HEK293 (cell line): ENCODE data around the gene ROR2.
"Not testable (repeated sequence)": the region's sequence is repeated elsewhere in the genome, so short reads cannot be mapped to it uniquely, and the experiment has no call there.

Experiments used
- CTCF ChIA-PET: fragments of 350-600 bp; formaldehyde crosslinking; extraction: SDS; loops from one replicate; lab custom pipeline; 2021; ENCODE audit warnings: antibody characterized with exemption; lab: Yijun Ruan, JAX
- POLR2A ChIA-PET: fragments of 300-600 bp; formaldehyde crosslinking; extraction: SDS; loops from one replicate; lab custom pipeline; 2020; ENCODE audit warnings: antibody characterized with exemption, inconsistent platforms; lab: Yijun Ruan, JAX
- H3K27ac ChIP-seq: fragments of 200-500 bp; sonication (Bioruptor generic); 2 replicates; pipeline ENCODE4 v1.5.1; 2014; ENCODE audit warnings: low read depth, low read length, control low read depth, inconsistent platforms; ENCODE audit errors: extremely low read depth
- H3K36me3 ChIP-seq, 2 experiments: fragments of 200-500 bp in 1 of 2; sonication (Bioruptor generic) in 1 of 2; 1 replicate in 1 of 2; 2 replicates in 1 of 2; pipeline ENCODE4 v1.5.1; 2014 to 2017; ENCODE audit warnings: inconsistent platforms in 2 of 2, low read length in 2 of 2; ENCODE audit not compliant: control insufficient read depth in 2 of 2, insufficient read depth in 1 of 2
- H3K4me1 ChIP-seq: fragments of 200-500 bp; sonication (Bioruptor generic); 2 replicates; pipeline ENCODE4 v1.5.1; 2014; ENCODE audit warnings: mild to moderate bottlenecking, low read length, inconsistent platforms; ENCODE audit not compliant: control insufficient read depth, insufficient read depth
- H3K4me3 ChIP-seq: 2 replicates; pipeline ENCODE4 v1.5.1; 2011; ENCODE audit warnings: low read depth, mild to moderate bottlenecking, control low read depth, low read length, moderate library complexity
- H3K9me3 ChIP-seq: fragments of 200-500 bp; sonication (Bioruptor generic); 2 replicates; pipeline ENCODE4 v1.5.1; 2014; ENCODE audit warnings: low read depth, low read length, inconsistent platforms; ENCODE audit not compliant: control insufficient read depth, insufficient read depth
- ATF2 ChIP-seq: fragments of 450-650 bp; formaldehyde crosslinking; IDR thresholded peaks from 2 replicates; pipeline ENCODE4 v1.5.1; 2016; ENCODE audit warnings: missing biosample characterization, missing genetic modification characterization, low read depth
- GLIS2 ChIP-seq: fragments of 450-650 bp; formaldehyde crosslinking; IDR thresholded peaks from 2 replicates; pipeline ENCODE4 v1.5.1; 2016; ENCODE audit warnings: missing biosample characterization, missing genetic modification characterization
- PRDM6 ChIP-seq: fragments of 450-650 bp; formaldehyde crosslinking; IDR thresholded peaks from 2 replicates; pipeline ENCODE4 v1.5.1; 2017; ENCODE audit warnings: missing biosample characterization, missing genetic modification characterization
- SCRT1 ChIP-seq: fragments of 450-650 bp; formaldehyde crosslinking; IDR thresholded peaks from 2 replicates; pipeline ENCODE4 v1.5.1; 2016; ENCODE audit warnings: missing biosample characterization, missing genetic modification characterization, borderline replicate concordance
- ZNF18 ChIP-seq: fragments of 450-650 bp; formaldehyde crosslinking; IDR thresholded peaks from 2 replicates; pipeline ENCODE4 v1.5.1; 2016; ENCODE audit warnings: missing biosample characterization, missing genetic modification characterization
- ZNF513 ChIP-seq: fragments of 450-650 bp; IDR thresholded peaks from 2 replicates; pipeline ENCODE4 v1.5.1; 2018; ENCODE audit warnings: missing biosample characterization, missing genetic modification characterization
- ZNF518A ChIP-seq: fragments of 450-650 bp; formaldehyde crosslinking; conservative IDR thresholded peaks from 2 replicates; pipeline ENCODE4 v1.5.1; 2016; ENCODE audit warnings: low read depth, missing biosample characterization, missing genetic modification characterization
- ZNF639 ChIP-seq: fragments of 450-650 bp; formaldehyde crosslinking; IDR thresholded peaks from 2 replicates; pipeline ENCODE4 v1.5.1; 2016; ENCODE audit warnings: missing biosample characterization, missing genetic modification characterization
- ZNF843 ChIP-seq: fragments of 450-650 bp; formaldehyde crosslinking; IDR thresholded peaks from 2 replicates; pipeline ENCODE4 v1.5.1; 2016; ENCODE audit warnings: missing biosample characterization, missing genetic modification characterization
- ZSCAN30 ChIP-seq: fragments of 450-650 bp; IDR thresholded peaks from 2 replicates; pipeline ENCODE4 v1.5.1; 2018; ENCODE audit warnings: missing biosample characterization, mild to moderate bottlenecking, missing genetic modification characterization, moderate library complexity

The ROR2 gene

GRCh38 chr9:91795598-91796241 is 154.3 kb downstream of the ROR2 start (continued):
- TF ChIP-seq ATF2 (tag by site-specific recombination) (peak; percentile 20; the same call in 1 of the 2 replicates), SCRT1 (tag by site-specific recombination) (peak; percentile 58; the same call in 1 of the 2 replicates), ZNF518A (tag by site-specific recombination) (0 out of 2 replicates have a peak, but pooled peaks have one; percentile 18), ZNF843 (tag by site-specific recombination) (peak; percentile 70), GLIS2 (tag by site-specific recombination) (0 out of 2 replicates have a peak, but pooled peaks have one; percentile 41), ZNF513 (tag by site-specific recombination) (no peak), ZNF639 (no peak), ZSCAN30 (peak; percentile 86), ZNF18 (tag by site-specific recombination) (0 out of 2 replicates have a peak, but pooled peaks have one; percentile 35), PRDM6 (peak; percentile 97)

- H3K36me3 ChIP-seq, H3K9me3 ChIP-seq, POLR2A ChIA-PET, H3K4me1 ChIP-seq, H3K27ac ChIP-seq, H3K4me3 ChIP-seq: not testable (repeated sequence)
- CTCF ChIA-PET, result interaction anchor here (0.8 kb wide), 1 partner anchor 156 kb away, joined by 4 read pairs; no protein-coding TSS in a partner anchor
Measured at GRCh38 chr9:91793371-91793770, 156.7 kb downstream of the ROR2 start.
